ENCODE measurements around the gene PPID. TPM values are rescaled to one million over a fixed set of nuclear protein-coding genes. Genes with fewer than 3 reads are reported as not detected.

The PPID gene
- total and polyA plus RNA-seq, 2 of the 13 experiments (the other 11 are each of a cell fraction or from before 2014, with no cell fraction given), result 15.4 to 63.4 TPM

GRCh38 chr4:158671915-158672806 lies 51.0 kb downstream of the PPID start, which contains the start of gene ETFDH (continued):
- TF ChIP-seq REPIN1 (CRISPR knock-in tag; IDR thresholded peaks at IDR 0.05; ENCODE audit: borderline replicate concordance, low read depth) (peak; percentile 93), ZBTB8A (CRISPR knock-in tag; IDR thresholded peaks at IDR 0.05; ENCODE audit: borderline replicate concordance, low read depth) (no peak), FOSL1 (CRISPR knock-in tag; IDR thresholded peaks at IDR 0.05; ENCODE audit: borderline replicate concordance) (no peak), GTF3A (CRISPR knock-in tag; conservative IDR thresholded peaks at IDR 0.05) (no peak), ZNF572 (CRISPR knock-in tag; IDR thresholded peaks at IDR 0.05) (peak; percentile 57; the same call in 1 of the 2 replicates), PHB2 (IDR thresholded peaks at IDR 0.05; ENCODE audit: partially characterized antibody) (no peak), ZNF709 (CRISPR knock-in tag; IDR thresholded peaks at IDR 0.05) (0 out of 2 replicates have a peak, but pooled peaks have one; percentile 59), TEAD3 (CRISPR knock-in tag; optimal IDR thresholded peaks at IDR 0.05; ENCODE audit: borderline replicate concordance) (peak; percentile 71), PCBP2 (optimal IDR thresholded peaks at IDR 0.05; ENCODE audit: low read depth, low read length, poor library complexity, severe bottlenecking) (no peak), ATF3 (CRISPR knock-in tag; IDR thresholded peaks at IDR 0.05) (peak; percentile 98), ZNF12 (CRISPR knock-in tag; IDR thresholded peaks at IDR 0.05) (no peak), ADNP (CRISPR knock-in tag; IDR thresholded peaks at IDR 0.05) (0 out of 2 replicates have a peak, but pooled peaks have one; percentile 64), ZIK1 (CRISPR knock-in tag; IDR thresholded peaks at IDR 0.05; ENCODE audit: borderline replicate concordance, low read depth) (peak; percentile 86; the same call in 1 of the 2 replicates), PRDM15 (CRISPR knock-in tag; IDR thresholded peaks at IDR 0.05) (peak; percentile 27; the same call in 1 of the 2 replicates), SOX13 (IDR thresholded peaks at IDR 0.05) (no peak), SOX13 (CRISPR knock-in tag; conservative IDR thresholded peaks at IDR 0.05 in 1 of 2, IDR thresholded peaks at IDR 0.05 in 1 of 2) (no peak)
- TF ChIP-seq, protein P1, sequence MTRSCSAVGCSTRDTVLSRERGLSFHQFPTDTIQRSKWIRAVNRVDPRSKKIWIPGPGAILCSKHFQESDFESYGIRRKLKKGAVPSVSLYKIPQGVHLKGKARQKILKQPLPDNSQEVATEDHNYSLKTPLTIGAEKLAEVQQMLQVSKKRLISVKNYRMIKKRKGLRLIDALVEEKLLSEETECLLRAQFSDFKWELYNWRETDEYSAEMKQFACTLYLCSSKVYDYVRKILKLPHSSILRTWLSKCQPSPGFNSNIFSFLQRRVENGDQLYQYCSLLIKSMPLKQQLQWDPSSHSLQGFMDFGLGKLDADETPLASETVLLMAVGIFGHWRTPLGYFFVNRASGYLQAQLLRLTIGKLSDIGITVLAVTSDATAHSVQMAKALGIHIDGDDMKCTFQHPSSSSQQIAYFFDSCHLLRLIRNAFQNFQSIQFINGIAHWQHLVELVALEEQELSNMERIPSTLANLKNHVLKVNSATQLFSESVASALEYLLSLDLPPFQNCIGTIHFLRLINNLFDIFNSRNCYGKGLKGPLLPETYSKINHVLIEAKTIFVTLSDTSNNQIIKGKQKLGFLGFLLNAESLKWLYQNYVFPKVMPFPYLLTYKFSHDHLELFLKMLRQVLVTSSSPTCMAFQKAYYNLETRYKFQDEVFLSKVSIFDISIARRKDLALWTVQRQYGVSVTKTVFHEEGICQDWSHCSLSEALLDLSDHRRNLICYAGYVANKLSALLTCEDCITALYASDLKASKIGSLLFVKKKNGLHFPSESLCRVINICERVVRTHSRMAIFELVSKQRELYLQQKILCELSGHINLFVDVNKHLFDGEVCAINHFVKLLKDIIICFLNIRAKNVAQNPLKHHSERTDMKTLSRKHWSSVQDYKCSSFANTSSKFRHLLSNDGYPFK (CRISPR knock-in tag; IDR thresholded peaks at IDR 0.05; ENCODE audit: borderline replicate concordance), result peak; percentile 94
- TF ChIP-seq, protein P2, sequence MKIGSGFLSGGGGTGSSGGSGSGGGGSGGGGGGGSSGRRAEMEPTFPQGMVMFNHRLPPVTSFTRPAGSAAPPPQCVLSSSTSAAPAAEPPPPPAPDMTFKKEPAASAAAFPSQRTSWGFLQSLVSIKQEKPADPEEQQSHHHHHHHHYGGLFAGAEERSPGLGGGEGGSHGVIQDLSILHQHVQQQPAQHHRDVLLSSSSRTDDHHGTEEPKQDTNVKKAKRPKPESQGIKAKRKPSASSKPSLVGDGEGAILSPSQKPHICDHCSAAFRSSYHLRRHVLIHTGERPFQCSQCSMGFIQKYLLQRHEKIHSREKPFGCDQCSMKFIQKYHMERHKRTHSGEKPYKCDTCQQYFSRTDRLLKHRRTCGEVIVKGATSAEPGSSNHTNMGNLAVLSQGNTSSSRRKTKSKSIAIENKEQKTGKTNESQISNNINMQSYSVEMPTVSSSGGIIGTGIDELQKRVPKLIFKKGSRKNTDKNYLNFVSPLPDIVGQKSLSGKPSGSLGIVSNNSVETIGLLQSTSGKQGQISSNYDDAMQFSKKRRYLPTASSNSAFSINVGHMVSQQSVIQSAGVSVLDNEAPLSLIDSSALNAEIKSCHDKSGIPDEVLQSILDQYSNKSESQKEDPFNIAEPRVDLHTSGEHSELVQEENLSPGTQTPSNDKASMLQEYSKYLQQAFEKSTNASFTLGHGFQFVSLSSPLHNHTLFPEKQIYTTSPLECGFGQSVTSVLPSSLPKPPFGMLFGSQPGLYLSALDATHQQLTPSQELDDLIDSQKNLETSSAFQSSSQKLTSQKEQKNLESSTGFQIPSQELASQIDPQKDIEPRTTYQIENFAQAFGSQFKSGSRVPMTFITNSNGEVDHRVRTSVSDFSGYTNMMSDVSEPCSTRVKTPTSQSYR (CRISPR knock-in tag; IDR thresholded peaks at IDR 0.05; ENCODE audit: borderline replicate concordance), result no peak

All from HepG2 (cell line).